Measurements from ENCODE around the gene RAVER1. TPM values are rescaled to one million over a fixed set of nuclear protein-coding genes. Genes with fewer than 3 reads are reported as not detected.
"Not testable (repeated sequence)": the region's sequence is repeated elsewhere in the genome, so short reads cannot be mapped to it uniquely, and the experiment has no call there.

Gene RAVER1, protein sequence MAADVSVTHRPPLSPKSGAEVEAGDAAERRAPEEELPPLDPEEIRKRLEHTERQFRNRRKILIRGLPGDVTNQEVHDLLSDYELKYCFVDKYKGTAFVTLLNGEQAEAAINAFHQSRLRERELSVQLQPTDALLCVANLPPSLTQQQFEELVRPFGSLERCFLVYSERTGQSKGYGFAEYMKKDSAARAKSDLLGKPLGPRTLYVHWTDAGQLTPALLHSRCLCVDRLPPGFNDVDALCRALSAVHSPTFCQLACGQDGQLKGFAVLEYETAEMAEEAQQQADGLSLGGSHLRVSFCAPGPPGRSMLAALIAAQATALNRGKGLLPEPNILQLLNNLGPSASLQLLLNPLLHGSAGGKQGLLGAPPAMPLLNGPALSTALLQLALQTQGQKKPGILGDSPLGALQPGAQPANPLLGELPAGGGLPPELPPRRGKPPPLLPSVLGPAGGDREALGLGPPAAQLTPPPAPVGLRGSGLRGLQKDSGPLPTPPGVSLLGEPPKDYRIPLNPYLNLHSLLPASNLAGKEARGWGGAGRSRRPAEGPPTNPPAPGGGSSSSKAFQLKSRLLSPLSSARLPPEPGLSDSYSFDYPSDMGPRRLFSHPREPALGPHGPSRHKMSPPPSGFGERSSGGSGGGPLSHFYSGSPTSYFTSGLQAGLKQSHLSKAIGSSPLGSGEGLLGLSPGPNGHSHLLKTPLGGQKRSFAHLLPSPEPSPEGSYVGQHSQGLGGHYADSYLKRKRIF
- polyA plus RNA-seq (2013, experiment 1 of 2), result 24.7 TPM
- polyA plus RNA-seq (2013, experiment 2 of 2), result 24.2 TPM

DNA sequence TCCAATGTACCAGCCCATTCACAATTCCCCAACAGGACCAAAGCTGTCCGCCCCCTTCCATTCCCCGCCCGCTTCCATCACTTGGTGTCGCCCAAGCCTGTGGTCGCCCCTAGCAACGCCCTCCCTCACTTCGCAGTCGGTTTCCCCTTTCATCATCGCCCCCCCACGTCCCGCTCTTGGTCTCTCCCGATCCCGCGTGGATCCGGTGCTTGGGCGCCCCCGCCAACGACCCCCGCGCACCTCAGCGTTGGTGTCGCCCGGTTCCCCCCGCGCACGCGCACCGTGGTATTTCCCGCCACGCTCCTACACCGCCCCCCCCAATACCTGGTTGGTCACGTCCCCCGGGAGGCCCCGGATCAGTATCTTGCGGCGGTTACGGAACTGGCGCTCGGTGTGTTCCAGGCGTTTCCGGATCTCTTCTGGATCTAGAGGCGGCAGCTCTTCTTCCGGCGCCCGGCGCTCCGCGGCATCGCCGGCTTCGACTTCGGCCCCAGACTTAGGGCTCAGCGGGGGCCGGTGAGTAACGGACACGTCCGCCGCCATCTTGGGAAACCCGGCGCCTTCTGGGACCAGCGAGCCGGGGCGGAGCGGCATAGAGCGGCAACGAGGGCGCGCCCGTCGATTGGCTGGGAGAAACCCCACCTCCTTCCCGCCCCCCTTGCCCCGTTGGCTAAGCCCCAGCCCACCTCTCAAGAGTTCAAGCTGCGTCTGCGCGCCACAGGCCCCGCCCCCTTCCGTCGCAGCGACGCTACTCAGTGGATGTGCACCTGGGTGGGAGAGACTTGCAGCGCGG is at the start of gene RAVER1:
Gene RAVER1 (minus strand): TSS at position 565 of the 793 bp plus-strand sequence. CDS start 22 bp downstream, at position 543.
- Histone ChIP-seq H2BK15ac (ENCODE audit: low read depth, poor library complexity, severe bottlenecking) (peak within 1 kb of the TSS; percentile 80), H3K79me1 (replicated peaks; ENCODE audit: low read length, poor library complexity, severe bottlenecking) (peaks cover 27% of the 10 kb centered on the region), H3K9ac (ENCODE audit: low read length) (peak within 1 kb of the TSS; percentile 98), H2BK120ac (ENCODE audit: low read depth, low read length) (peak within 1 kb of the TSS; percentile 52), H3K18ac (ENCODE audit: low read depth in 1 of 2, low read length in 2 of 2) (peak within 1 kb of the TSS; percentile 73 to 80), H2BK5ac (ENCODE audit: low read depth, low read length, poor library complexity, severe bottlenecking) (peak within 1 kb of the TSS; percentile 95), H3K23ac (ENCODE audit: low read length in 2 of 2) (peak within 1 kb of the TSS in 1 of 2 experiments; percentile 29), H3K4me2 (ENCODE audit: low read length, poor library complexity, severe bottlenecking) (peak within 1 kb of the TSS; percentile 82), H3K4me3 (ENCODE audit: insufficient read depth in 1 of 2, low read depth in 1 of 2, low read length in 2 of 2) (peak within 1 kb of the TSS; percentile 89 to 97), H3K9me3 (ENCODE audit: control insufficient read depth, low read length) (no peaks in the 10 kb centered on the region), H4K8ac (ENCODE audit: low read length) (peak within 1 kb of the TSS; percentile 95), H2AFZ (ENCODE audit: low read depth, low read length) (peak within 1 kb of the TSS; percentile 72), H4K91ac (ENCODE audit: low read length) (peak within 1 kb of the TSS; percentile 87), H3K36me3 (ENCODE audit: control insufficient read depth in 1 of 2, insufficient read depth in 2 of 2, low read depth in 1 of 2, low read length in 2 of 2) (peaks cover 22 to 24% of the 10 kb centered on the region in 2 experiments), H3K4ac (ENCODE audit: low read depth in 1 of 2, low read length in 2 of 2) (peak within 1 kb of the TSS; percentile 57 to 87), H3K27me3 (ENCODE audit: control insufficient read depth in 1 of 2, insufficient read depth in 1 of 2, low read length in 2 of 2) (no peaks in the 10 kb centered on the region), H3K14ac (ENCODE audit: low read length in 2 of 2) (peak within 1 kb of the TSS in 1 of 2 experiments; percentile 53), H3K4me1 (ENCODE audit: control insufficient read depth, insufficient read depth, low read depth, low read length) (peaks cover 21% of the 10 kb centered on the region), H3K27ac (ENCODE audit: low read length, poor library complexity, severe bottlenecking) (peak within 1 kb of the TSS; percentile 97), H2BK12ac (ENCODE audit: low read length in 2 of 2) (peak within 1 kb of the TSS; percentile 11 to 73), H2AK5ac (ENCODE audit: low read length, severe bottlenecking) (no peak within 1 kb of the TSS)
- peak; percentile 98 for DNase-seq
- under 1% methylated on average over 55 of the region's 82 CpGs for WGBS

DNA sequence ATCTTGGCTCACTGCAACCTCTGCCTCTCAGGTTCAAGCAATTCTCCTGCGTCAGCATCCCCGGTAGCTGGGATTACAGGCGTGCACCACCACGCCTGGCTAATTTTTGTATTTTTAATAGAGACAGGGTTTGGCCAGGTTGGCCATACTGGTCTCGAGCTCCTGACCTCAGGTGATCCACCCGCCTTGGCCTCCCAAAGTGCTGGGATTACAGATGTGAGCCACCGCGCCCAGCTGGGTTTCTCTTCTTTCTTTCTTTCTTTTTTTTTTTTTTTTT is 49.8 kb upstream of the RAVER1 start:
- H3K23ac ChIP-seq (ENCODE audit: low read length in 2 of 2), result not testable (repeated sequence)

DNA sequence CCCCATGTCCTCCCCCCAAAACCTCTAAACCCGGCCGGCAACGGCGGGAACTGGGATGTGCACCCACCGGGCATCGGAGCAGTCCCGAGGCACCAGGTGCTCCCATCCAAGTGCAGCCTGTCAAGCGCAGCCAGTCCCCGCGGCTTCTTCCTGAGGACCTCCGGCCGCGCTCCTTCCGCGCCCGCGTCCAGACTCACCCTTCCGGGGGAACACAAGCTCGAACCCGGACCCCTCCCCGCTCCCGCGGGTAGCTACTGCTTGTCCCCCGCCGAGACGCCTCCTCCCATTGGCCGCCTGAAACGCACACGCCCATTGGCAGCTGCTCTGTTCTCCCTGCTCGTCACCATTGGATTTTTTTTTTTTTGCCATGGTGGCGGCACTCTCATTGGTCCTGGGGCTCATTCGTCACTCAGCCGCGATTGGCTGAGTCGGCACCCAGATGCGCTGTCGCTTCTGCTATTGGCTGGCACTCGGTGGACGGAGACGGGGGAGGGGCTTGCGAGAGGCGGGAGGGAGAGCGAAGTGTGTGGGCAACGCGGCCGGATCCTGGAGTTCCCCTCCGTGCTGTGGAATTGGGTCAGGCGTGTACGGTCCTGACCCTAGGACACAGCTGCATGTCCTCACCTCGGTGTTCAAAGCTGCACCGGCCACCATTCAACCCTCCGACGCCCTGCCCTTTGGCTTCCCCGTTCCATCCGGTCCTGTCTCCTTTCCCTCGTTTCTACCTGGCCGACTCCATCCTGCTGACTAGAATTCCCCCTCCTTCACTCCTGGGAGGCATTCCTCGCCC is 47.2 kb upstream of the RAVER1 start, which contains the start of gene TYK2:
Gene TYK2 (minus strand): TSS at position 260 of the 790 bp plus-strand sequence. CDS start 2,166 bp downstream, outside the sequence.
- Histone ChIP-seq H3K9me3 (ENCODE audit: control insufficient read depth, low read length) (no peaks in the 10 kb centered on the region), H3K4me2 (ENCODE audit: low read length, poor library complexity, severe bottlenecking) (peak within 1 kb of the TSS; percentile 92), H3K4me1 (ENCODE audit: control insufficient read depth, insufficient read depth, low read depth, low read length) (peaks cover 12% of the 10 kb centered on the region), H2BK12ac (ENCODE audit: low read length in 2 of 2) (peak within 1 kb of the TSS in 1 of 2 experiments; percentile 65), H3K79me1 (replicated peaks; ENCODE audit: low read length, poor library complexity, severe bottlenecking) (peaks cover 18% of the 10 kb centered on the region), H3K14ac (ENCODE audit: low read length in 2 of 2) (peak within 1 kb of the TSS in 1 of 2 experiments; percentile 93), H3K27me3 (ENCODE audit: control insufficient read depth in 1 of 2, insufficient read depth in 1 of 2, low read length in 2 of 2) (no peaks in the 10 kb centered on the region), H3K9ac (ENCODE audit: low read length) (peak within 1 kb of the TSS; percentile 94), H2AK5ac (ENCODE audit: low read length, severe bottlenecking) (no peak within 1 kb of the TSS), H2BK15ac (ENCODE audit: low read depth, poor library complexity, severe bottlenecking) (no peak within 1 kb of the TSS), H3K18ac (ENCODE audit: low read depth in 1 of 2, low read length in 2 of 2) (peak within 1 kb of the TSS; percentile 72 to 98), H2AFZ (ENCODE audit: low read depth, low read length) (peak within 1 kb of the TSS; percentile 98), H3K27ac (ENCODE audit: low read length, poor library complexity, severe bottlenecking) (peak within 1 kb of the TSS; percentile 37), H4K8ac (ENCODE audit: low read length) (peak within 1 kb of the TSS; percentile 98), H3K4me3 (ENCODE audit: insufficient read depth in 1 of 2, low read depth in 1 of 2, low read length in 2 of 2) (peak within 1 kb of the TSS; percentile 83 to 94), H3K4ac (ENCODE audit: low read depth in 1 of 2, low read length in 2 of 2) (peak within 1 kb of the TSS; percentile 90 to 95), H2BK5ac (ENCODE audit: low read depth, low read length, poor library complexity, severe bottlenecking) (peak within 1 kb of the TSS; percentile 46), H2BK120ac (ENCODE audit: low read depth, low read length) (no peak within 1 kb of the TSS), H3K23ac (ENCODE audit: low read length in 2 of 2) (peak within 1 kb of the TSS in 1 of 2 experiments; percentile 32), H4K91ac (ENCODE audit: low read length) (peak within 1 kb of the TSS; percentile 72), H3K36me3 (ENCODE audit: control insufficient read depth in 1 of 2, insufficient read depth in 2 of 2, low read depth in 1 of 2, low read length in 2 of 2) (peaks cover 14 to 21% of the 10 kb centered on the region in 2 experiments)
- peak; percentile 99 for DNase-seq
- WGBS, result under 1% methylated on average over 54 of the region's 58 CpGs

More for the DNA sequence above, 49.8 kb upstream of the RAVER1 start:
- H2AK5ac ChIP-seq (ENCODE audit: low read length, severe bottlenecking); H3K14ac ChIP-seq (ENCODE audit: low read length in 2 of 2); H3K4me2 ChIP-seq (ENCODE audit: low read length, poor library complexity, severe bottlenecking); H3K9me3 ChIP-seq (ENCODE audit: control insufficient read depth, low read length); H3K27me3 ChIP-seq (ENCODE audit: control insufficient read depth in 1 of 2, insufficient read depth in 1 of 2, low read length in 2 of 2); H3K9ac ChIP-seq (ENCODE audit: low read length); H2BK12ac ChIP-seq (ENCODE audit: low read length in 2 of 2); H2BK5ac ChIP-seq (ENCODE audit: low read depth, low read length, poor library complexity, severe bottlenecking); H2BK120ac ChIP-seq (ENCODE audit: low read depth, low read length); H2AFZ ChIP-seq (ENCODE audit: low read depth, low read length); H2BK15ac ChIP-seq (ENCODE audit: low read depth, poor library complexity, severe bottlenecking); H3K18ac ChIP-seq (ENCODE audit: low read depth in 1 of 2, low read length in 2 of 2); H3K27ac ChIP-seq (ENCODE audit: low read length, poor library complexity, severe bottlenecking); DNase-seq; H4K8ac ChIP-seq (ENCODE audit: low read length); H3K4ac ChIP-seq (ENCODE audit: low read depth in 1 of 2, low read length in 2 of 2); H4K91ac ChIP-seq (ENCODE audit: low read length); H3K4me3 ChIP-seq (ENCODE audit: insufficient read depth in 1 of 2, low read depth in 1 of 2, low read length in 2 of 2); H3K36me3 ChIP-seq (ENCODE audit: control insufficient read depth in 1 of 2, insufficient read depth in 2 of 2, low read depth in 1 of 2, low read length in 2 of 2): not testable (repeated sequence)
- Histone ChIP-seq H3K79me1 (replicated peaks; ENCODE audit: low read length, poor library complexity, severe bottlenecking) (peaks cover 13% of the 10 kb centered on the region), H3K4me1 (ENCODE audit: control insufficient read depth, insufficient read depth, low read depth, low read length) (peaks cover 11% of the 10 kb centered on the region)
- WGBS, result 94% methylated on average over 8 of the region's 8 CpGs

Measured in mesenchymal stem cell (in vitro differentiated cells and primary cell).